HG03342 (cell line): ENCODE data around the gene NTNG2.

Source experiments
- ATAC-seq: cut with Tn5 transposase; IDR thresholded peaks from one replicate; pipeline ENCODE4 v1.9.1; 2021; ENCODE audit warnings: mild to moderate bottlenecking, moderate library complexity; ENCODE audit not compliant: unreplicated experiment

Gene NTNG2

GRCh38 chr9:132200706-132201105 is 38.8 kb downstream of the NTNG2 start:
- ATAC-seq: no peak

DNA sequence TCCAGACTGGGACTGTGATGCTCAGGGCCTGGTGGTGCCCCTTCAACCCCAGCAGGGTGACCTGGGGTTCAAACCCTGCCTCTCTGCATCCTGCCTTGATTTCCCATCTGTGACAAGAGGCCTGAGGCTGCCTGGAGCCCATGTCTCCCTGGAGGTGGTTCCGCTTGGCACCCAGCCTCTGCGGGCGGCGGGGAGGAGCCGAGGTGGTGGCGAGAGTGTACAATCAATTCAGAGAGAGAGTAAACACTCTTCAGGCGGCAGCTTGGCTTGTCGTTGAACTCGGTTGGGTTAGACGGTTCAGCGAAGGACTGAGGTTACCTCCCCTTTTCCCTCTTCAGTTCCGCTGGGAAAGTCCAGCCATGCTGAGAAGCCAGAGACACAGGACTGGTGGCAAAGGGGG is 39.3 kb downstream of the NTNG2 start:
- no peak for ATAC-seq

GRCh38 chr9:132201780-132202703 is 40.2 kb downstream of the NTNG2 start:
- ATAC-seq: no peak

DNA sequence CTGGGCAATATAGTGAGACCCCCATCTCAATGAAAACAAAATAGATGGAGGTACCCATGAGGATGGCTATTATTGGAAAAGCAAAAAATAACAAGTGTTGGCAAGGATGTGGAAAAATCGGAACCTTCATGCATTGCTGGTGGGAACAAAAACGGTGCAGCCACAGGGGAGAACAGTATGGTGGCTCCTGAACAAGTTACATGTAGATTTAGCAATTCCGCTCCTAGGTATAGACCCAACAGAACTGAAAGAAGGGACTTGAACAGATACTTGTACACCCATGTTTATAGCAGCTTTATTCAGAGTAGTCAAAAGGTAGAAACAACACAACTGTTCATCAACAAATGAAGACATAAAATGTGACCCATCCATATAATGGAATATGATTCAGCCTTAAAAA is 43.0 kb downstream of the NTNG2 start:
- no peak for ATAC-seq

- ATAC-seq: no peak
Observed at GRCh38 chr9:132207215-132207614, 45.4 kb downstream of the NTNG2 start.

DNA sequence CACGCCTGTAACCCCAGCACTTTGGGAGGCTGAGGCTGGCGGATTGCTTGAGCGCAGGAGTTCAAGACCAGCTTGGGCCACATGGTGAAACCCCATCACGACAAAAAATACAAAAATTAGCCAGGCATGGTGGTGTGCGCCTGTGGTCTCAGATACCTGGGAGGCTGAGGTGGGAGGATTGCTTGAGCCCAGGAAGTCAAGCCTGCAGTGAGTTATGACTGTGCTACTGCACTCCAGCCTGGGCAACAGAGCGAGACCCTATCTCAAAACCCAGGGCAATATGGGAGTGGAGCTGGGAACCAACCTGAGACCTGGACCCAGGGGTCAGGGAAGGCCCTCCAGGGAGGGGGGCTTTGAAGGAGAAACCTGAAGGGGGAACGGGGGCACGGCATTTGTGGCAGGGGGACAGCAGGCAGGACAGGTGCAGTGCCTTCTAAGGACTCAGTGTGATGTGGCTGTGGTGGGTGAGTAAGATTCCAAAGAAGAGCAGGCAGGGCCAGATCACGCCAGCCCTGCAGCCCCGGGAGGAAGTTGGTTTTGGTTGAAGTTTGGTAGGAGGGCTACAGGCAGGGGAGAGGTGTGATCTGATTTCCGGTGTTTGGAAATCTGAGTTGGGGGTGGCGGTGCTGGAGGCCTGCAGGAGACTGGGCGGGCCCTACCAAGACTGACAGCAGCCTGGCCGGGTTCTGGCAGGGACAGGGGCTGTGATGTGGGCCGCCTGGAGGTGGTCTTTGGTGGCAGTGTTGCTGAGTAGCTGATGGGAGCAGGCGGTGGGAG is 46.2 kb downstream of the NTNG2 start:
- no peak for ATAC-seq

GRCh38 chr9:132209228-132209627 is 47.4 kb downstream of the NTNG2 start:
- no peak for ATAC-seq

DNA sequence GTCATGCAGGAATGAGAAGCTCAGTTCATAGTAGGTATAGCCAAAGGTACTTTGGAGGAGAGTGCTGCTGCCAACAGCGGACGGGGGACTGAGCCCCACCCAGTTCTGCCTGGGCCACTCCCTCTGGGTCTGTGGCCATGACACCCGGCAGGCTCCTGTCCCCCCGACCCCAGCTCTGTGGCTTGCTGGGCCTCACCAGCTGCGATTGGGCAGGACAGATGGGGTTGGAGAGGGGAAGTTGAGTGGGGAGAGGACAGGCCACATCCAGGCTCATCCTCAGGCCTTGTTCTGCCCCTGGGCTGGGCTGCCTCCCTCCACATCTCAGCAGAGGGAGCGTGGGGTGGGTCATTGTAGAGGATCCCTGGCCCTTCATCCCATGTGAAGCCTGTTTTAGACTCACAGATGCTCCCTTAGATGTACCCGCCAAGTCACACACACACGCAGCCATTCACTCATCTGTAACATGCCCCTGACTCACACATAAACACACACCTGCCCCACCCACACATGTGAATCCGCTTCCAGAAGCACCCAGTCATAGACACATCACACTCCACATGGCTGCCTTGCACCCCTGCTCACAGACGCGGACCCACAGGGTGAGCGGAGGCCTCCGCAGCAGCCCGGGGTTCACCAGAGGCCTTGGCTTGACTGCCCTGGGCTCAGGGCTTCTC is 48.8 kb downstream of the NTNG2 start:
- ATAC-seq: no peak

GRCh38 chr9:132211570-132211969 is 49.7 kb downstream of the NTNG2 start:
- no peak for ATAC-seq

DNA sequence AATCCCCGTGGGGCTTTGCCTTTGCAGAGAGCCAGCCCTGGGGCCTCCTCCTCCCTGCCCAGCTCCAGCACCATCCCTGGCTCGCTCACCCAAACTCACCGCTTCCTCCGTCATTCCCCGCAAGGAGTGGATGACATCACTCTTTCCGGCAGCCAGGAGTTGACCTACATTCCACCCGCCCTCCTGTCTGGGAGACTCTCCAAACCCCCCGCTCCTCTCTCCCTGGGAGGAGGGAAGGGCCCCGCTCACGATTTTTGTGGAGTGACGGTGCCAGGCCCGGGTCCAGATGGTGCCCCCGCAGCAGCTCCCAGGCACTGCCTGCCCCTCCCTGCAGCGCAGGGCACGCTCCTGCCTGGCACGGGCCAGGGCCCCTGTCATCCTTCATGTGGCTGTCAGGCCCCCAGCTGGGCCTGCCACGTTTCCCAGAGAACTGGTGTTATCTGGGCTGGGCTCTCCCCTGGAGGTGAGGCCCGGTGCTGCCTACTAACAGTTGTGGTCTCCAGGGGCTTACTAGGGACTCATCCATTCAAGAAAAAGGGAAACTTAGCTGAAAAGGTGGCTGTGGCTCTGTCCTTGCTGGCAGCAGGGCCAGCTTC is 52.3 kb downstream of the NTNG2 start:
- ATAC-seq: no peak

GRCh38 chr9:132216861-132217619 is 55.2 kb downstream of the NTNG2 start:
- ATAC-seq: no peak

DNA sequence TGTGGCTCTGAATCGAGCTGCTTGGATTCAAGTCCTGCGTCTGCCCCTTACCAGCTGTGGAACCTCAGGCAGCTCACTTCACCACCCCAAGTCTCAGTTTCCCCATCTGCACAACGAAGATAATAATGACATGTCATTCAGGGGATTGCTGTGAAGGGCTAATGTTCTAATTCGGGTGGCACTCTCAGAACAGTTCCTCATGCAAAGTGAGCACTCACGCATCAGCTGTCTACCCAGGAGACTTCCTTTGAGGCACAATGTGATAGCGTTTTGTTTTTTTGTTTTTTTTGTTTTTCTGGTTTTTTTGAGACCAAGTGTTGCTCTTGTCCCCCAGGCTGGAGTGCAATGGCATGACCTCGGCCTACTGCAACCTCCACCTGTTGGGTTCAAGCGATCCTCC is 56.4 kb downstream of the NTNG2 start:
- no peak for ATAC-seq

GRCh38 chr9:132221941-132222340 is 60.1 kb downstream of the NTNG2 start:
- no peak for ATAC-seq

DNA sequence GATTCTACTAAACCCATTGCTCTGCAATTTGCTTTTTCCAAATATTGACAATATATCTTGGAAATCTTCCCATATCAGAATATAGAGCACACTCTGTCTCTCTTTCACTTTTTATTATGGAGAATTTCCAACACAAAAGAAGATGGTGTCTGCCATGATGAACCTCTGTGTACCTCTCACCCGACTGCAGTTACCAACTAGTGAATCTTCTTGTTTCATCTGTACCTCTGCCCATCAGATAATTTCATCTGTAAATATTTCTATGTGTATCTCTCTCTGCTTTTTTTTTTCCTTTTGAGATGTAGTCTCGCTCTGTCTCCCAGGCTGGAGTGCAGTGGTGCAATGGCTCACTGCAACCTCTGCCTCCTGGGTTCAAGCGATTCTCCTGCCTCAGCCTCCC is 62.8 kb downstream of the NTNG2 start:
- no peak for ATAC-seq

GRCh38 chr9:132226571-132227430 is 64.9 kb downstream of the NTNG2 start:
- ATAC-seq: no peak

DNA sequence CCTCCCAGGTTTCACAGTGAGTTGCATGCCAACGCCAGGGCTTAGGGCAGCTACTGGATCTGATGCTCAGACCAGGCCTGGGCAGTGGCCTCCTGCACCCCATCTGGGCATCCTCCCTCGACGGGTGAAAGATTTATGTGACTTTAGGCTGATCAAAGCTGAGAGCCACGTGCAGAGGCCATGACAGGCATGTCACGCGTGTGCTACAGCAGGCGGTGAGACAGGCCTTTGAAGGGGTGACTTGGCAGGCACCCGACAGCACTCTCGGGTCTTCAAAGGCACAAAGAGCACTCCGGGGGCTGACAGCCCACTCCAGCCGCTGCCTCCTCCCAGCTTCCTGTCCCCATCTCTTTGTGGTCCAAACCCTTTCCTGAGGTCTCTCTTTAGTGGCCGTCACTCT is 66.2 kb downstream of the NTNG2 start:
- ATAC-seq: no peak

DNA sequence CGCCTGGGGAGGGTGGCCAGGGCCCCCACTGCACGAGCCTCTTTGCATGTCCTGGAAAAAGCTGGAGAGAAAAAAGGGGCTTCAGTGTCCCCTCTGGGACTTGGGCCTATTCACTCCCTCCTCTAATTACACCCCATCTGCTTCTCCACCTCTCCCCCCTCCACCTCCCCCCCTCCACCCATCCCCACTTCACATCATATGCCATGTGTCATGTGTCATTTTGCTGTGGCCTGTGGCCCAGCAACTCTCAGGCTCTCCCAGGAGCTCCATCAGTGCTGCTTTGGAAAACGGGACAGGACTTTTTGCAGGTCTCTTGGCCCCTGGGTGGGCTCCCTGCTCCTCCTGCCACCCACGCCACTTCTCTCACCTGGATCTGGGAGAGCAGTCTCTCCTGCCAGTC is 68.7 kb downstream of the NTNG2 start:
- no peak for ATAC-seq

GRCh38 chr9:132231019-132231701 is 69.3 kb downstream of the NTNG2 start:
- ATAC-seq: no peak

DNA sequence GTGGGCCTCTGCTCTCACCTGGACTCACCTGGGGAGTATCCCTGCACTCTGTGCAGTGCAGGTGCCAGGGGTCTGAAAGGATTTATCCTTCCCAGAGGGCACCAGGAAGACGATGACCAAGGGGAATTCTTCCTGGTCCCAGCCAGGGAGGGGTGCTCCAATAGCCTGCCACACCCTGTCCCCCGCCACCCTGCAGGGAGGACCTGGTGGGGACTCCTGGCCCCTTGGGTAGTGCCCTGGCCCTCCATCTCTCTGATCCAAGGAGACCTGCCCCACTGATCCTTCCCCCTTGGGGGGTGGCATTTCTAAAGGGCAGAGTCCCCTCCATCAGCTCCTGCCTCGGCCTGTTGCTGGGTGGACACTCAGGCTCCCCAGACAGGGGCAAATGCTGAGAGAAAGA is 70.7 kb downstream of the NTNG2 start:
- ATAC-seq: no peak
